Measurements from ENCODE around the gene MON2. TPM values are rescaled to one million over a fixed set of nuclear protein-coding genes. Genes with fewer than 3 reads are reported as not detected.
"Not testable (repeated sequence)": the region's sequence is repeated elsewhere in the genome, so short reads cannot be mapped to it uniquely, and the experiment has no call there.

The MON2 gene, protein sequence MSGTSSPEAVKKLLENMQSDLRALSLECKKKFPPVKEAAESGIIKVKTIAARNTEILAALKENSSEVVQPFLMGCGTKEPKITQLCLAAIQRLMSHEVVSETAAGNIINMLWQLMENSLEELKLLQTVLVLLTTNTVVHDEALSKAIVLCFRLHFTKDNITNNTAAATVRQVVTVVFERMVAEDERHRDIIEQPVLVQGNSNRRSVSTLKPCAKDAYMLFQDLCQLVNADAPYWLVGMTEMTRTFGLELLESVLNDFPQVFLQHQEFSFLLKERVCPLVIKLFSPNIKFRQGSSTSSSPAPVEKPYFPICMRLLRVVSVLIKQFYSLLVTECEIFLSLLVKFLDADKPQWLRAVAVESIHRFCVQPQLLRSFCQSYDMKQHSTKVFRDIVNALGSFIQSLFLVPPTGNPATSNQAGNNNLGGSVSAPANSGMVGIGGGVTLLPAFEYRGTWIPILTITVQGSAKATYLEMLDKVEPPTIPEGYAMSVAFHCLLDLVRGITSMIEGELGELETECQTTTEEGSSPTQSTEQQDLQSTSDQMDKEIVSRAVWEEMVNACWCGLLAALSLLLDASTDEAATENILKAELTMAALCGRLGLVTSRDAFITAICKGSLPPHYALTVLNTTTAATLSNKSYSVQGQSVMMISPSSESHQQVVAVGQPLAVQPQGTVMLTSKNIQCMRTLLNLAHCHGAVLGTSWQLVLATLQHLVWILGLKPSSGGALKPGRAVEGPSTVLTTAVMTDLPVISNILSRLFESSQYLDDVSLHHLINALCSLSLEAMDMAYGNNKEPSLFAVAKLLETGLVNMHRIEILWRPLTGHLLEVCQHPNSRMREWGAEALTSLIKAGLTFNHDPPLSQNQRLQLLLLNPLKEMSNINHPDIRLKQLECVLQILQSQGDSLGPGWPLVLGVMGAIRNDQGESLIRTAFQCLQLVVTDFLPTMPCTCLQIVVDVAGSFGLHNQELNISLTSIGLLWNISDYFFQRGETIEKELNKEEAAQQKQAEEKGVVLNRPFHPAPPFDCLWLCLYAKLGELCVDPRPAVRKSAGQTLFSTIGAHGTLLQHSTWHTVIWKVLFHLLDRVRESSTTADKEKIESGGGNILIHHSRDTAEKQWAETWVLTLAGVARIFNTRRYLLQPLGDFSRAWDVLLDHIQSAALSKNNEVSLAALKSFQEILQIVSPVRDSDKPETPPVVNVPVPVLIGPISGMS (N-terminal part only)
- 10 to 100 TPM; 55.8 to 55.9 TPM for total RNA-seq
- long read RNA-seq, partial matches to known transcripts: 14 of 25 reads
- long read RNA-seq, other reads (novel, unspliced or antisense): 8 of 25 reads

DNA sequence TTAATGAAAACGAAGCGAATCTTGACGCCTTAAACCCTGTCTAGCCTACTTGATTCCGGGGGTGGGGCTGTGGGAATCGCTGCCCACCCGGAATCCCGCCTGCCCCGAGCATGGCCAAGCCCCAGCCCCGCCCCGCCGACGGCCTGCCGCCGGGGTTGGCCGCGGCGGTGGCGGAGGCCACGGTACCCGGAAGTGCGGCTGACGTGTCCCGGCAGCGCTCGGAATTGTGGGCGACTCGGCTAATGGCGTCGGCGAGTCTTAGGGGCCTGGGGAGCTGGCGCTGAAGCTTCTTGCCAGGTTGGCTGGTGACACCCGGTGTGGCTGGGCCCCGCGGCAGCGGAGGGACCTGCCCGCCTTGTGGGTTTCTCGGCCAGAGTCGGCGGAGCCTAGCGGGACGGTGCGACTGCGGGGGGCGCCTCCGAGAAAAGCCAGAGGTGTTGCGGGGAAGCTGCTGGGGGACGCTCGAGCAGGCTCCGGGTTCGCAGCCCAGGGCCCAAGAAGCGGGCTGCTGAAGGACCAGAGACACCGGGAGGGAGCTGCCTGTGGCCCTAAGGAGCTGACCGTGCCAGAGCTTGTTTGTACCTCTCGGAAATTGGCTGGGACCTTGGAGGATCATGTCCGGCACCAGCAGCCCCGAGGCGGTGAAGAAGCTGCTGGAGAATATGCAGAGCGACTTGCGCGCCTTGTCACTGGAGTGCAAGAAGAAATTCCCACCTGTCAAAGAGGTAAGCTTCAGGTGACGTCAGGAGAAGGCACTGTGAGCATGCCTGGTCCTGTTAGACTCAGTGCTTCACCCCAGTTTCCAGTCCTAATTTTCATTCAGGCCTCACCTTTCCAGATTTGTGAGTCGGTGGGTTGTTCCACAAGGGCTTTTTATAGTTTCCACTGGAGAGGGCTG, at the start of gene MON2:
Gene MON2, plus strand, starts transcription at position 233 of the 898 bp plus-strand sequence. Its CDS starts 382 bp downstream, at position 615.
- intact Hi-C loops (cut with DNase I, micrococcal nuclease): no loop called here
- ATAC-seq (peak; percentile 99), DNase-seq (peak; percentile 88 to 92)

DNA sequence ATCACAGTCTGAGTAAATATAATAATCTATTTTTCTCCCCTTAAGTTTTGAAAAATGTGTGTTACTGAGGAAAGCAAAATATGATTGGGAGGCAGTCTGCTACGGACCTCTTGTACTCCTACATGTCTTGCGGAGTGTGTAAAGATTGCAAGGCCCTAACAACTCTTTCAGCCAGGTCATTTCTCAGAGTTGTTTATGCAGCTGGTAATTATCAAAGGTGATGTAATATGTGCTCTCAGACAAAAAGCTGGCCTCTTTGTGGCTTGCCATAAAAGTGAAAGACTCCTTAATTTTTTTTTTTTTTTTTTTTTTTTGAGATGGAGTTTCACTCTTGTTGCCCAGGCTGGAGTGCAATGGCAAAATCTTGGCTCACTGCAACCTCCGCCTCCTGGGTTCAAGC, 40.5 kb upstream of the MON2 start:
- ATAC-seq (no peak), DNase-seq (no peak)
- intact Hi-C loops (cut with DNase I, micrococcal nuclease): no loop called here

DNA sequence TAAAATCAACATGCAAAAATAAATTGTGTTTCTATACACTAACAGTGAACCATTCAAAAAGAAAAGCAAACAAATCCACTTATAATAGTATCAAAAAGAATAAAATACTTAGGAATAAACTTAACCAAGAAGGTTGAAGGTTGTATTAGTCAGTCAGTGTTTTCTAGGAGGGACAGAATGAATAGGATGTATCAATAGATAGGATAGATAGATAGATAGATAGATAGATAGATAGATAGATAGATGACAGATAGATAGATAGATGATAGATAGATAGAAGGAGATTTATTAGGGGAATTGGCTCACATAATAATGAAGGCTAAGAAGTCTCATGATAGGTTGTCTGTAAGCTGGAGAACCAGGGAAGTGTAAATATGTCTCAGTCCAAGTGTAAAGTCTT, 37.2 kb upstream of the MON2 start:
- DNase-seq (no peak), ATAC-seq (no peak)
- intact Hi-C loops (cut with DNase I, micrococcal nuclease): no loop called here

DNA sequence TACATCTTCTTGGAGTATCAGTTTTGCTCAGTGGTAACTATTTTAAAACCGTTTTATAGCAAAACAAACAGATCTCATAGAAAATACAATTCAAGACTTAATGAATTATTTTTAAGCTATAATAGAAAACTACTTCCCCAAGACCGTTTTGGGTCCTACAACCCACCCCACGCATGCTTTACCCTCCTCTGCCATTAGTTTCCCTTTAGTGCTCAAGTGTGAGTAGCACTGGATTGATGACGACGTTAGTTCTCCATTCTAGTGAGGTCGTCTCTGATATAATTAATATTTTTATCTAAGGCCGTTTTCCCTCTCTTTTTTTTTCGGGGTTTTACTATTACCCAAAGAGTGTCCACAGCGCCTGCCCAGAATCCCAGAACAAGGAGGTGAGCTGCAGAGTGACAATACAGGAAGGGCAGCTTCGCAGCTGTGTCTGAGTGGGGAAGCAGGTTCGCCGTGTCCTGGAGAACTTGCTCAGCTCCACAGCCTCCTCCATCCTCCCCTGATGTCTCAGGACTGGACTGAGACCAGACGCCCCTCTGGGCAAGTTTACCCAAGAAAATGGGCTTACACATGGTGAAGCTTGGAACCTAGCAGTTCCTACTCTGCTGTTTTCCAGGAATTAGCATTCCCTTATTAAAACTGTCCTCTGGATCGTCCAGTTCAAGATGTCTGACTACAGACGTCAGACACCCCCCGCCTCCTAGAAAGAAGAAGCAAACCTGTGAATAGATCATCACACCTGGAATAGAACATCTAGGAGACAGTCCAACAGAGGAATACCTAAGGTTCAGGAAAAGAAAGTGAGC, 31.9 kb upstream of the MON2 start:
- peak; percentile 48 for ATAC-seq
- intact Hi-C loops (cut with DNase I, micrococcal nuclease): loop anchor here in 1 of 2 donors (5.0 kb wide), 1 partner anchor 368 kb away; no protein-coding TSS in a partner anchor
- no peak for DNase-seq

DNA sequence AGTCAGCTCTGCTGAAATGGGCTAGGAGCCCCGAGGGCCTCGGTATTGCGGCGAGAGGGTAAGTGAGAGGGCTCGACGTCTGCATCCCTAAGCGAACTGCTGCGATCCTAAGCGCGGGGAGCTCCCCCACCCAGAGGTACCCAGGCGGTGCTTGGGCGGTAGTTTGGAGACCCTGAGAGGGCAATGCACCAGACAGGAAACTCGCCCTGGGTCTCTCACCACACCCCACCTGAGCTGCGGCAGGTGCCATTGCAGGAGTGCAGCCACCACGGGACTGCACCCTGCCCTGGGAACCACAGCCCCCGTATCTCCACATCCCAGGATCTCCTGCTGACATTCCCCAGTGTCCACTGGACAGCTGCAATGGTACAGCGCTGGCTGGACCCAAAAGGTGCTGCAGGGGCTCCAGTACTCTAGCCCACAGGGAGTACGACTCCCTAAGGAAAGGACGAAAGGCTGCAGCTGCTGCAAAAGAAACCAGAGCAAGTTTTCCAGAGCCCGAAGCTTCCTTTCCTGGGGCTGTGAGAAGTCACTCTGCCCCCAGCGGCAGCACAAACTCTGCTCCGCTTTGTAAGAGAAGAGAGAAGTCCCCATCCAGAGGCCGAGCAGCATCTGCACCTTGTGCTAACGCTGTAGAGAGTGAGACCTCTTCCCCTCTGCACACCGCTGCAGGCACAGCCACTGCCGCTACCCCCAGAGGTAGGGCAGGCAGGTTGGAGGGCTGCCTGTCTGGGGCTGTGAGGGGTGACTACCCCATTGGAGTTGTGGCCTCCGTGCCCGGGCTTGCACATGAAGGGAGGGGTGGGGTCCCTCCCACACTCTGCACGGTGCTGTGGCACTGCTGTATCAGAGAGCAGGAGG, 31.1 kb upstream of the MON2 start:
- ATAC-seq: peak; percentile 84
- peak; percentile 30 to 62 for DNase-seq
- intact Hi-C loops (cut with DNase I, micrococcal nuclease): loop anchor here in 1 of 2 donors (5.0 kb wide), 1 partner anchor 367 kb away; no protein-coding TSS in a partner anchor

DNA sequence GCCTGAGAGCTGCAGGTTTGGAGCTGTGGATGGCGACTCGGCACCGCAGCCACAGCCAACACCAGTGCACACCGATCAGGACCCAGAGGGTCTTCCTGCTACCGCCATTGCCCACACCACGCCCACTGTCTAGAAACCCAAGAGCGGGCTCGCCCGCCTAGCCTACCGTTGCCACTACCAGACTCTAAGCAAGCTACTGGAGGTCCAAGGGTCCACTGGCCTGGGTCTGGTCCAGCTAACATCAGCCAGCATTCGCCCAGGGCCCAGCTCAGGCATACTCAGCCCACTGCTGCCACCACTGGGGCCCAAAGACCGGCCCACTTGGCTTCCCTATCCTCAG, 30.5 kb upstream of the MON2 start:
- intact Hi-C loops (cut with DNase I, micrococcal nuclease): loop anchor here in 1 of 2 donors (5.0 kb wide), 1 partner anchor 366 kb away; no protein-coding TSS in a partner anchor
- ATAC-seq (no peak), DNase-seq (peak in 1 of 2 donors; percentile 6)

DNA sequence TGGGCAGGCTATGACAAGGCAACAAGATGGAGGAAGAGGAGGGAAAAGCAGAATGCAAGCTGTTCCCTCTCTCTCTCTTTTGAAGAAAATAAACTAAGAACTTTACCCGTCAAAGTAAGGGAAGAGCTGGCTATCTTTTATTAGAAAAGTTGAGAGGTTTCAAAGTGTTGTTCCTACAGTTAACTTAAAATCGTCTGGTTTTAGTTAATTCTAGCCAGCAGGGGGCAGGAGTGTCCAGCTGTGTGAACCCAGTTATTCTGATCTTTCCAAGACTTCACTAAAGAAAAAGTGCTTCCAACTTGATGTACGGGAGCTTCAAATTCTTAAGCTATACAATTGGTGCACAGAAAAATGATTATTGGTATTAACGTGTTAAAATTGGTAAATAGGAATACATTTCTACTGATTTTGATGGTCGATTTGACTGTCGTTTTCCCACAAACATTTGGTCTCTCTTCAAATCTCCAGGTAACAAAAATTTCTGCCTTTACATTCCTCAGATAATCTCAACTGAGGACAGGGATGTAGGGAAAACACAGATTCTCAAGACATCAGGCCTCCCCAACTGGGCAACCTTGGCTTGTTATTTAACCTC, 28.4 kb upstream of the MON2 start:
- ATAC-seq: peak; percentile 68
- intact Hi-C loops (cut with DNase I, micrococcal nuclease): loop anchor here in 1 of 2 donors (5.0 kb wide), 1 partner anchor 364 kb away; no protein-coding TSS in a partner anchor
- DNase-seq: peak in 1 of 2 donors; percentile 69

DNA sequence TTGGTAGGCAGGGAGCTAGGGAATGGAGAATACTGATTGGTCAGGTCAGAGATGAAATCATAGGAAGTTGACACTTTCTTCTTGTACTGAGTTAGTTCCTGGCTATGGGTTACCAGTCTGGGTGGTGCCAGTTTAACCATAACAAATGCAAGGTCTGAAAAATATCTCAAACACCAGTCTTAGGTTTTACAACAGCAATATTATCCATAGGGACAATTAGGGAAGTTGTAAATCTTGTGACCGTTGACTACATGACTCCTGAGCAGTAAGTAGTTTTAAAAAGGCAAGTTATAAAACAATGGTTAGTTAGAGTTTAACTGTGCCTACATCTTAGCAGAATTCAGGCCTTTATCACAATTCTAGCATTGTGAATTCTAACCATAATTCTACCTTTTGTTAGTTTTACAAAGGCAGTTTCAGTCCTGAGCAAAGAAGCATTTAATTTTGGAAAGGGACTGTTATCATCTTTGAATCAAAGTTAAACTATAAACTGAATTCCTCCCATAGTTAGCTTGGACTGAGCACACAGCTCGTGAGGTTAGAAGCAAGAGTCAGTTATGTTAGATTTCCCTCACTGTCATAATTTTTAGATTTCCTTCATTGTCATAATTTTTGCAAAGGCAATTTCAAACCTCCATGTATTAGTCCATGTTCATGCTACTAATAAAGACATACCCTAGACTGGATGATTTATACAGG, 19.7 kb upstream of the MON2 start:
- DNase-seq (no peak), ATAC-seq (peak; percentile 96)
- intact Hi-C loops (cut with DNase I, micrococcal nuclease): no loop called here

DNA sequence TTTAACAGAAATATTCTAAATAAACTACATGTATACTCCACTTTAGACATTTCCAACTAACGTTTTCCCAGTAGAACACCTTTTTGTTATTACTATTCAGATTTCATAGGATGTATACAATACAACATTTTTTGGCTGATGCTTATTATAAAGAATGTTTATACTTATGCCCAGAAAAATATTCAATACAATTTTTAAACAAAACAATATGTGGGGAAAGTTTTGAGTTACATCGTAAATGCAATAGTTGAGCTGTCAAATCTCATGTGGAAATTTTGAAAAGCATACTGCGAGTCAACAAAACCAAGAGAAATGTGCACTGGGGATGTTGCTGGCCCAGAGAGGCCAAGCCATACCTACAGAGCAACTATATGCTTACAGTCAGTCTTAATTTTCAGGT, 18.2 kb upstream of the MON2 start:
- intact Hi-C loops (cut with DNase I, micrococcal nuclease): no loop called here
- DNase-seq: no peak
- ATAC-seq: no peak

DNA sequence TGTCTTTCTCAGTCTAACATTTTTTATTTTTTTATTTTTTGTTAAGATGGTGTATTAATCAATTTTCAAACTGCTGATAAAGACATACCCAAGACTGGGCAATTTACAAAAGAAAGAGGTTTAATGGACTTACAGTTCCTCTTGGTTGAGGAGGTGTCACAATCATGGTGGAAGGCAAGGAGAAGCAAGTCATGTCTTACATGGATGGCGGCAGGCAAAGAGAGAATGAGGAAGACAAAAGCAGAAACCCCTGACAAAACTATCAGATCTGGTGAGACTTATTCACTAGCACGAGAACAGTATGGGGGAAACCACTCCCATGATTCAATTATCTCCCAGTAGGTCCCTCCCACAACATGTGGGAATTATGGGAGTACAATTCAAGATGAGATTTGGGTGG, 11.2 kb upstream of the MON2 start:
- ATAC-seq; DNase-seq; intact Hi-C loops (cut with DNase I, micrococcal nuclease): not testable (repeated sequence)

DNA sequence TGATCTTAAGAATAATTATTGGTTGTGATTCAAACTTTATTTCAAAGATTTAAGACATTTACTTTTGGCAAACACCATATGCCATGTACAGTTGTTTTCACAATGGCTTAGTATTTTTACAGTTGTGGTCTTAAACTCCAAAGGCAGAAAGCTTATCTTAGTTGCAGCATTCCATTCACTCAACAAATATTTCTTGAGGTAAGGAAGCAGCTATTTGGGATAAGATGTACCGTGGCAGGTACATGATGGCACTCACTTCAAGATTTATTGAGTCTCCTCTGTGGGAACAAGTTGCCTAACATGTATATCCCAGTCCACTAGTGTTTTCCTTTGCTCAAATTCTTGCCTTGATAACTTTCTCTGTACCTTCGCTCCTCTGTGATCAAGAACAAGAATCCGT, 8.0 kb upstream of the MON2 start:
- intact Hi-C loops (cut with DNase I, micrococcal nuclease): no loop called here
- ATAC-seq: no peak
- no peak for DNase-seq

DNA sequence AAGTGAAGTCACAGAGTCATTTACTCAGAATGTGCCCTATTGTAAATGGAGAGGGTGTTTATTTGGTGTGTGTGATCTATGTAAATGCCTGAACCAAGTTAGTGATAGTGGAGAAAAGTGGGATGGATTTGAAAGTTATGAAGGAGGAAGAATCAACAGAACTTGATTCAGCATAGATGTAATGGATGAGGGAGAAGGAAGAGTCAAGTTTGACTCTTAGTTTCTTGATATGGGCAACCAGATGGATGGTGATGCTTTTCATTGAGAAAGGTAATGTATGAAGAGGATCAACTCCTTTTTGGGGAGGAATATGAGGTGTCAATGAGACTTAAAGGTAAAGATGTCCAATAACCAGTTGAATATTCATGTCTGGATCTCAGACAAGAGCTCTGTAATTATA, 6.7 kb upstream of the MON2 start:
- no peak for DNase-seq
- intact Hi-C loops (cut with DNase I, micrococcal nuclease): no loop called here
- ATAC-seq: no peak

DNA sequence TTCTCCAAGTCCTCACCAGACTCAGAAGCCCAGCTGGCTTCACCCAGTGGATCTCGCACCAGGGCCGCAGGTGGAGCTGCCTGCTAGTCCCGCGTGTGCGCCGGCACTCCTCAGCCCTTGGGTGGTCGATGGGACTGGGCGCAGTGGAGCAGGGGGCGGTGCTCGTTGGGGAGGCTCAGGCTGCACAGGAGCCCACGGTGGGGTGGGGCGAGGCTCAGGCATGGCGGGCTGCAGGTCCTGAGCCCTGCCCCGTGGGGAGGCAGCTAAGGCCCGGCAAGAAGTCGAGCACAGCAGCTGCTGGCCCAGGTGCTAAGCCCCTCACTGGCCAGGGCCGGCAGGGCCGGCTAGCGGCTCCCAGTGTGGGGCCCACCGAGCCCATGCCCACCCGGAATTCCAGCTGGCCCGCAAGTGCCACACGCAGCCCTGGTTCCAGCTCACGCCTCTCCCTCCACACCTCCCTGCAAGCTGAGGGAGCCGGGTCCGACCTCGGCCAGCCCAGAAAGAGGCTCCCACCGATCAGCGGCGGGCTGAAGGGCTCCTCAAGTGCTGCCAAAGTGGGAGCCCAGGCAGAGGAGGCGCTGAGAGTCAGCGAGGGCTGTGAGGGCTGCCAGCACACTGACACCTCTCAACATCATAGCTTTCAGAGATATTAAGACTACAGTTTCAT, 5.3 kb upstream of the MON2 start:
- DNase-seq; intact Hi-C loops (cut with DNase I, micrococcal nuclease); ATAC-seq: not testable (repeated sequence)

DNA sequence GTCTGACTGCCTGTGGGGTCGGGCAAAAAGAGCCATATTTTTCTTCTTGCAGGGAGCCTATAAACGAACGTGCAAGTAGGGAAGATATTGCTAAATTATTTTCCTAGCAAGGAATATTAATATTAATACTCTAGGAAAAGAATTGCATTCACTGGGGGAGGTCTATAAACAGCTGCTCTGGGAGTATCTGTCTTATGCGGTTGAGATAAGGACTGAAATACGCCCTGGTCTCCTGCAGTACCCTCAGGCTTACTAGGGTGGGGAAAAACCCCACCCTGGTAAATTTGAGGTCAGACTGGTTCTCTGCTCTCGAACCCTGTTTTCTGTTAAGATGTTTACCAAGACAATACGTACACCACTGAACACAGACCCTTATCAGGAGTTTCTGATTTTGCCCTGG, 3.4 kb upstream of the MON2 start:
- intact Hi-C loops (cut with DNase I, micrococcal nuclease); DNase-seq; ATAC-seq: not testable (repeated sequence)
